ENCODE results near the gene ARRDC2. TPM values are rescaled to one million over a fixed set of nuclear protein-coding genes. Genes with fewer than 3 reads are reported as not detected.

Gene ARRDC2
- total RNA-seq, 1 donor from 2014 or later: 2.6 TPM

DNA sequence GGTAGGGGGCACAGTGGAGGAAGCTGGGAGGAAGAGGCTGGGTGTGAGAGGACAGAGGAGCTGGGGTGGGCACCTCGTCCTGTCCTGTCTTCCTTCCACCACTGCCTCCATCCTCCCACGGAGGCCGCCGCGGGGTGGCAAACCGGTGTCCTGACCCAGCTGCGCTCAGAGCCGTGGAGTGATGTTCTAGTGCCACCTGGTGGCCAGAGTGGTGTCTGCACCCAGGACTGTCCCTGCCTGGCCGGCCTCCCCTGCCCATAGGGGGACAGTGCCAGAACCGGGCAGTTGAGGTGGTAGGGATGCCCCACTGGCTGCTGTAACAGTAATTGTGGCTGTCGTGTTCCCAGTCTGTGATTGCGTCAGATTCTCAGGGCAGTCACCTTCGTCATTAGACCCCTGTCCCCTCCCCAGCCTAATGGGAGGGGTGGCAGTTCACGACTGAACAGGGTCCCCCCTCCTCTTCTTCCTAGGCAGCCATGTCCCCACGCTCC is 11.1 kb upstream of the ARRDC2 start:
- no peak overlapping the region for H3K4me2 ChIP-seq (ENCODE audit: low read length)
- no peaks in the 10 kb centered on the region for H3K36me3 ChIP-seq (ENCODE audit: insufficient read depth, low read length)
- peaks cover 5% of the 10 kb centered on the region for H3K4me1 ChIP-seq (ENCODE audit: insufficient read depth, low read length)
- peak overlapping the region; percentile 34 for H2AFZ ChIP-seq (ENCODE audit: low read depth, low read length)
- Mint-ChIP-seq H3K27me3 (ENCODE audit: low read depth, unreplicated experiment) (peaks cover 10% of the 10 kb centered on the region), H3K9me3 (ENCODE audit: unreplicated experiment) (no peaks in the 10 kb centered on the region), H3K36me3 (ENCODE audit: low read depth, unreplicated experiment) (no peaks in the 10 kb centered on the region), H3K4me3 (ENCODE audit: unreplicated experiment) (peak overlapping the region; percentile 8), H3K27ac (ENCODE audit: unreplicated experiment) (no peak overlapping the region), H3K4me1 (ENCODE audit: low read depth, unreplicated experiment) (no peaks in the 10 kb centered on the region)
- DNase-seq (ENCODE audit: low read depth) (peak; percentile 16), FAIRE-seq (no peak)
- H3K79me2 ChIP-seq (ENCODE audit: insufficient read depth, low read length): peaks cover 5% of the 10 kb centered on the region
- H3K4me3 ChIP-seq (ENCODE audit: insufficient read depth, low read depth, low read length): no peak overlapping the region
- H3K27me3 ChIP-seq (ENCODE audit: insufficient read depth, low read length): no peaks in the 10 kb centered on the region
- H3K9ac ChIP-seq (ENCODE audit: low read length): no peak overlapping the region
- H3K27ac ChIP-seq (ENCODE audit: low read depth, low read length): no peak overlapping the region
- H3K9me3 ChIP-seq (ENCODE audit: insufficient read depth, low read depth, low read length): no peaks in the 10 kb centered on the region
- no peaks in the 10 kb centered on the region for H4K20me1 ChIP-seq (ENCODE audit: insufficient read depth, low read length)
- TF ChIP-seq, protein P1, sequence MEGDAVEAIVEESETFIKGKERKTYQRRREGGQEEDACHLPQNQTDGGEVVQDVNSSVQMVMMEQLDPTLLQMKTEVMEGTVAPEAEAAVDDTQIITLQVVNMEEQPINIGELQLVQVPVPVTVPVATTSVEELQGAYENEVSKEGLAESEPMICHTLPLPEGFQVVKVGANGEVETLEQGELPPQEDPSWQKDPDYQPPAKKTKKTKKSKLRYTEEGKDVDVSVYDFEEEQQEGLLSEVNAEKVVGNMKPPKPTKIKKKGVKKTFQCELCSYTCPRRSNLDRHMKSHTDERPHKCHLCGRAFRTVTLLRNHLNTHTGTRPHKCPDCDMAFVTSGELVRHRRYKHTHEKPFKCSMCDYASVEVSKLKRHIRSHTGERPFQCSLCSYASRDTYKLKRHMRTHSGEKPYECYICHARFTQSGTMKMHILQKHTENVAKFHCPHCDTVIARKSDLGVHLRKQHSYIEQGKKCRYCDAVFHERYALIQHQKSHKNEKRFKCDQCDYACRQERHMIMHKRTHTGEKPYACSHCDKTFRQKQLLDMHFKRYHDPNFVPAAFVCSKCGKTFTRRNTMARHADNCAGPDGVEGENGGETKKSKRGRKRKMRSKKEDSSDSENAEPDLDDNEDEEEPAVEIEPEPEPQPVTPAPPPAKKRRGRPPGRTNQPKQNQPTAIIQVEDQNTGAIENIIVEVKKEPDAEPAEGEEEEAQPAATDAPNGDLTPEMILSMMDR (IDR thresholded peaks at IDR 0.05; ENCODE audit: insufficient read depth, low read depth, low read length): peak; percentile 77
- TF ChIP-seq EZH2 (IDR thresholded peaks at IDR 0.05; ENCODE audit: insufficient read depth, low read length): peak; percentile 25

GRCh38 chr19:17997969-17998826 is 9.8 kb upstream of the ARRDC2 start:
- H3K27ac Mint-ChIP-seq (ENCODE audit: unreplicated experiment): no peak overlapping the region
- H3K4me1 Mint-ChIP-seq (ENCODE audit: low read depth, unreplicated experiment): no peaks in the 10 kb centered on the region
- peaks cover 5% of the 10 kb centered on the region for H3K4me1 ChIP-seq (ENCODE audit: insufficient read depth, low read length)
- no peak overlapping the region for H3K4me2 ChIP-seq (ENCODE audit: low read length)
- H3K9me3 Mint-ChIP-seq (ENCODE audit: unreplicated experiment): no peaks in the 10 kb centered on the region
- no peaks in the 10 kb centered on the region for H3K36me3 ChIP-seq (ENCODE audit: insufficient read depth, low read length)
- H3K27me3 ChIP-seq (ENCODE audit: insufficient read depth, low read length): no peaks in the 10 kb centered on the region
- no peak overlapping the region for H3K9ac ChIP-seq (ENCODE audit: low read length)
- no peaks in the 10 kb centered on the region for H3K9me3 ChIP-seq (ENCODE audit: insufficient read depth, low read depth, low read length)
- DNase-seq (ENCODE audit: low read depth) (no peak), FAIRE-seq (no peak)
- H3K27me3 Mint-ChIP-seq (ENCODE audit: low read depth, unreplicated experiment): peaks cover 10% of the 10 kb centered on the region
- no peaks in the 10 kb centered on the region for H3K36me3 Mint-ChIP-seq (ENCODE audit: low read depth, unreplicated experiment)
- H3K79me2 ChIP-seq (ENCODE audit: insufficient read depth, low read length): peaks cover 8% of the 10 kb centered on the region
- peaks cover 4% of the 10 kb centered on the region for H4K20me1 ChIP-seq (ENCODE audit: insufficient read depth, low read length)
- H3K27ac ChIP-seq (ENCODE audit: low read depth, low read length): no peak overlapping the region
- no peak overlapping the region for H3K4me3 ChIP-seq (ENCODE audit: insufficient read depth, low read depth, low read length)
- no peak overlapping the region for H3K4me3 Mint-ChIP-seq (ENCODE audit: unreplicated experiment)
- H2AFZ ChIP-seq (ENCODE audit: low read depth, low read length): peak overlapping the region; percentile 41
- TF ChIP-seq, protein P1 (IDR thresholded peaks at IDR 0.05; ENCODE audit: insufficient read depth, low read depth, low read length): peak; percentile 9
- TF ChIP-seq EZH2 (IDR thresholded peaks at IDR 0.05; ENCODE audit: insufficient read depth, low read length): no peak

GRCh38 chr19:17998827-17999150 is 9.2 kb upstream of the ARRDC2 start:
- DNase-seq (ENCODE audit: low read depth): no peak
- Mint-ChIP-seq H3K36me3 (ENCODE audit: low read depth, unreplicated experiment) (no peaks in the 10 kb centered on the region), H3K27ac (ENCODE audit: unreplicated experiment) (no peak overlapping the region), H3K9me3 (ENCODE audit: unreplicated experiment) (no peaks in the 10 kb centered on the region), H3K4me3 (ENCODE audit: unreplicated experiment) (peak overlapping the region; percentile 43), H3K27me3 (ENCODE audit: low read depth, unreplicated experiment) (peaks cover 10% of the 10 kb centered on the region), H3K4me1 (ENCODE audit: low read depth, unreplicated experiment) (no peaks in the 10 kb centered on the region)
- Histone ChIP-seq H3K79me2 (ENCODE audit: insufficient read depth, low read length) (peaks cover 8% of the 10 kb centered on the region), H3K9ac (ENCODE audit: low read length) (no peak overlapping the region), H3K27ac (ENCODE audit: low read depth, low read length) (no peak overlapping the region), H3K9me3 (ENCODE audit: insufficient read depth, low read depth, low read length) (no peaks in the 10 kb centered on the region), H3K36me3 (ENCODE audit: insufficient read depth, low read length) (no peaks in the 10 kb centered on the region), H4K20me1 (ENCODE audit: insufficient read depth, low read length) (peaks cover 4% of the 10 kb centered on the region), H3K4me1 (ENCODE audit: insufficient read depth, low read length) (peaks cover 5% of the 10 kb centered on the region), H3K4me3 (ENCODE audit: insufficient read depth, low read depth, low read length) (no peak overlapping the region), H2AFZ (ENCODE audit: low read depth, low read length) (no peak overlapping the region), H3K4me2 (ENCODE audit: low read length) (no peak overlapping the region), H3K27me3 (ENCODE audit: insufficient read depth, low read length) (no peaks in the 10 kb centered on the region)
- TF ChIP-seq EZH2 (IDR thresholded peaks at IDR 0.05; ENCODE audit: insufficient read depth, low read length): no peak
- TF ChIP-seq, protein P1 (IDR thresholded peaks at IDR 0.05; ENCODE audit: insufficient read depth, low read depth, low read length): no peak
- FAIRE-seq: no peak

All from astrocyte (in vitro differentiated cells and primary cell).